ENCODE data around the gene WNK2. TPM values are rescaled to one million over a fixed set of nuclear protein-coding genes. Genes with fewer than 3 reads are reported as not detected.

Gene WNK2
- total and polyA plus RNA-seq, 2 of the 4 experiments (the other 2 are of a cell fraction), result not detected

DNA sequence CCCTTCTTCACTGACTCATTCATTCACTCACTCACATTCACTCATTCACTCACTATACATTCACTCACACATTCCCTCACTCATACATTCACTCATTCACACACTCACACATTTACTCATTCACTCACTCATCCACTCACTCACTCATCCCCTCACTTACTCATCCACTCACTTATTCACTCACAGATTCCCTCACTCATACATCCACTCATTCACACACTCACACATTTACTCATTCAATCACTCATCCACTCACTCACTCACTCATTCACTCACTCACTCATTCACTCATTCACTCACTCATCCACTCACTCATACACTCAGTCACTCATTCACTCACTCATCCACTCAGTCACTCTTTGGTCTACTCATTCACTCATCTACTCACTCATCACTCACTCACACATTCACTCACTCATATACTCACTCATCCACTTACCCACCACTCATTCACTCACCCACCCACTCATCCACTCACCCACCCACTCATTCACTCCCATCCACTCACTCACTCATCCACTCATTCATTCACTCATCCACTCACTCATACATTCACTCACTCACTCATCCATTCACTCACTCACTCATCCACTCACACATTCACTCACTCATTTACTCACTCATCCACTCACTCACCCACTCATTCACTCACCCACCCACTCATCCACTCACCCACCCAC, 27.2 kb downstream of the WNK2 start:
- ChIA-PET CTCF (no interaction called here), POLR2A (ENCODE audit: unreplicated experiment) (no interaction called here)
- Histone ChIP-seq H4K91ac (ENCODE audit: insufficient read depth, low read depth, low read length) (no peak overlapping the region), H2BK120ac (ENCODE audit: low read depth, low read length) (no peak overlapping the region), H3K23ac (ENCODE audit: low read depth, low read length) (no peak overlapping the region), H3K14ac (replicated peaks; ENCODE audit: low read depth, low read length) (no peak overlapping the region), H2AK9ac (replicated peaks; ENCODE audit: low read depth, low read length, poor library complexity) (no peak overlapping the region), H3K4me3 (ENCODE audit: insufficient read depth, low read depth, low read length) (no peak overlapping the region), H2BK5ac (ENCODE audit: low read depth, low read length, poor library complexity, severe bottlenecking) (no peak overlapping the region), H3K9ac (ENCODE audit: low read depth, low read length) (no peak overlapping the region), H3K79me1 (ENCODE audit: low read depth in 1 of 2, low read length in 2 of 2) (no peaks in the 10 kb centered on the region), H2AK5ac (ENCODE audit: low read depth, low read length) (no peak overlapping the region), H3K27me3 (ENCODE audit: control insufficient read depth, insufficient read depth, low read length) (no peaks in the 10 kb centered on the region; the same call in 1 of the 2 replicates), H3K9me3 (ENCODE audit: control insufficient read depth, insufficient read depth, low read length) (peaks cover 3% of the 10 kb centered on the region; the same call in 1 of the 2 replicates), H4K5ac (ENCODE audit: low read depth, low read length) (no peak overlapping the region), H3K56ac (ENCODE audit: extremely low read depth, insufficient read depth, low read length) (no peak overlapping the region), H3K4me1 (ENCODE audit: control insufficient read depth, insufficient read depth, low read length) (no peaks in the 10 kb centered on the region), H3K27ac (ENCODE audit: insufficient read depth, low read length) (no peak overlapping the region), H2BK15ac (ENCODE audit: low read depth, low read length) (no peak overlapping the region), H2AFZ (replicated peaks; ENCODE audit: low read length, poor library complexity) (no peak overlapping the region), H3K18ac (ENCODE audit: low read depth, low read length) (no peak overlapping the region), H2BK20ac (ENCODE audit: low read depth, low read length) (no peak overlapping the region), H3K36me3 (ENCODE audit: control insufficient read depth, insufficient read depth, low read length) (no peaks in the 10 kb centered on the region), H3K9me1 (ENCODE audit: insufficient read depth, low read length) (no peaks in the 10 kb centered on the region), H3K4ac (ENCODE audit: low read depth, low read length) (no peak overlapping the region), H3K4me2 (ENCODE audit: low read depth, low read length) (no peak overlapping the region), H4K20me1 (ENCODE audit: insufficient read depth, low read length) (no peaks in the 10 kb centered on the region), H4K8ac (ENCODE audit: low read depth in 2 of 2, low read length in 2 of 2) (no peak overlapping the region)
- TF ChIP-seq MXI1 (IDR thresholded peaks at IDR 0.05; ENCODE audit: borderline replicate concordance, low read depth, low read length) (no peak), NFE2L2 (IDR thresholded peaks at IDR 0.05; ENCODE audit: low read depth, low read length) (no peak), CEBPB (IDR thresholded peaks at IDR 0.05; ENCODE audit: low read depth, low read length) (no peak), RFX5 (IDR thresholded peaks at IDR 0.05; ENCODE audit: low read depth, low read length) (no peak)
- TF ChIP-seq, protein P1, sequence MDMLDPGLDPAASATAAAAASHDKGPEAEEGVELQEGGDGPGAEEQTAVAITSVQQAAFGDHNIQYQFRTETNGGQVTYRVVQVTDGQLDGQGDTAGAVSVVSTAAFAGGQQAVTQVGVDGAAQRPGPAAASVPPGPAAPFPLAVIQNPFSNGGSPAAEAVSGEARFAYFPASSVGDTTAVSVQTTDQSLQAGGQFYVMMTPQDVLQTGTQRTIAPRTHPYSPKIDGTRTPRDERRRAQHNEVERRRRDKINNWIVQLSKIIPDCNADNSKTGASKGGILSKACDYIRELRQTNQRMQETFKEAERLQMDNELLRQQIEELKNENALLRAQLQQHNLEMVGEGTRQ (IDR thresholded peaks at IDR 0.05; ENCODE audit: low read depth, low read length), result no peak
- TF ChIP-seq, protein P2, sequence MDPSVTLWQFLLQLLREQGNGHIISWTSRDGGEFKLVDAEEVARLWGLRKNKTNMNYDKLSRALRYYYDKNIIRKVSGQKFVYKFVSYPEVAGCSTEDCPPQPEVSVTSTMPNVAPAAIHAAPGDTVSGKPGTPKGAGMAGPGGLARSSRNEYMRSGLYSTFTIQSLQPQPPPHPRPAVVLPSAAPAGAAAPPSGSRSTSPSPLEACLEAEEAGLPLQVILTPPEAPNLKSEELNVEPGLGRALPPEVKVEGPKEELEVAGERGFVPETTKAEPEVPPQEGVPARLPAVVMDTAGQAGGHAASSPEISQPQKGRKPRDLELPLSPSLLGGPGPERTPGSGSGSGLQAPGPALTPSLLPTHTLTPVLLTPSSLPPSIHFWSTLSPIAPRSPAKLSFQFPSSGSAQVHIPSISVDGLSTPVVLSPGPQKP (IDR thresholded peaks at IDR 0.05; ENCODE audit: borderline replicate concordance, low read depth, low read length), result no peak
- DNase-seq, result no peak
- dilution Hi-C loops (cut with HindIII; ENCODE audit: low sequenced_read_pairs, unreplicated experiment) (no loop called here), in situ Hi-C loops (cut with MboI; ENCODE audit: low sequenced_read_pairs) (no loop called here), intact Hi-C loops (cut with micrococcal nuclease) (no loop called here)
- no TSS peak for BruUV-seq (replicated peaks)
- ATAC-seq (ENCODE audit: low read depth), result no peak

Measured in IMR-90 (cell line).